IMR-90 (cell line): ENCODE data around the gene PTRH2. TPM values are rescaled to one million over a fixed set of nuclear protein-coding genes. Genes with fewer than 3 reads are reported as not detected.

ENCODE experiments used
- ATAC-seq: fragments of 200-7000 bp; cut with Tn5 transposase; 2 replicates; pipeline ENCODE4 v1.9.1; 2020; ENCODE audit warnings: low read depth, mild to moderate bottlenecking, moderate library complexity
- BruUV-seq: library from RNA; stranded (reverse); fragments of 400-500 nt; replicated peaks from 2 replicates; lab custom pipeline; 2021; lab: Mats Ljungman, UMichigan
- CTCF ChIA-PET: fragments of 300-600 bp; formaldehyde crosslinking; extraction: SDS; loops from one replicate; lab custom pipeline; 2021; ENCODE audit warnings: antibody characterized with exemption; lab: Yijun Ruan, JAX
- POLR2A ChIA-PET: fragments of 300-600 bp; sonication (Branson Sonifier 250); formaldehyde crosslinking; loops from one replicate; lab custom pipeline; 2022; ENCODE audit warnings: antibody characterized with exemption; ENCODE audit not compliant: unreplicated experiment; lab: Charles Lee
- DNase-seq: peaks from one replicate; pipeline ENCODE4 v3.0.0; 2013
- H2AFZ ChIP-seq: replicated peaks from 2 replicates; pipeline ENCODE3; 2013; ENCODE audit warnings: low read length, mild to moderate bottlenecking; ENCODE audit not compliant: poor library complexity
- H2AK5ac ChIP-seq: 2 replicates; pipeline ENCODE4 v1.6.1; 2013; ENCODE audit warnings: low read depth, low read length, inconsistent platforms
- H2AK9ac ChIP-seq: replicated peaks from 2 replicates; pipeline ENCODE3; 2013; ENCODE audit warnings: mild to moderate bottlenecking, low read depth, low read length, moderate library complexity; ENCODE audit not compliant: poor library complexity
- H2BK120ac ChIP-seq: 2 replicates; pipeline ENCODE4 v1.6.1; 2013; ENCODE audit warnings: low read depth, low read length, inconsistent platforms
- H2BK15ac ChIP-seq: 3 replicates; pipeline ENCODE4 v1.6.1; 2013; ENCODE audit warnings: low read depth, low read length, inconsistent platforms
- H2BK20ac ChIP-seq: 2 replicates; pipeline ENCODE4 v1.6.1; 2013; ENCODE audit warnings: low read depth, mild to moderate bottlenecking, inconsistent platforms, low read length, moderate library complexity
- H2BK5ac ChIP-seq: 2 replicates; pipeline ENCODE4 v1.6.1; 2013; ENCODE audit warnings: mild to moderate bottlenecking, low read depth, low read length, inconsistent platforms; ENCODE audit not compliant: poor library complexity, severe bottlenecking
- H3K14ac ChIP-seq: replicated peaks from 2 replicates; pipeline ENCODE4 v1.6.1; 2013; ENCODE audit warnings: low read depth, low read length, inconsistent platforms
- H3K18ac ChIP-seq: 2 replicates; pipeline ENCODE4 v1.6.1; 2013; ENCODE audit warnings: low read depth, low read length, control low read depth
- H3K23ac ChIP-seq: 2 replicates; pipeline ENCODE4 v1.6.1; 2013; ENCODE audit warnings: low read depth, low read length, inconsistent platforms
- H3K27ac ChIP-seq: 2 replicates; pipeline ENCODE4 v1.5.1; 2013; ENCODE audit warnings: mild to moderate bottlenecking, control low read depth, low read length; ENCODE audit not compliant: insufficient read depth
- H3K27me3 ChIP-seq: 2 replicates; pipeline ENCODE4 v1.6.1; 2013; ENCODE audit warnings: low read length; ENCODE audit not compliant: control insufficient read depth, insufficient read depth
- H3K36me3 ChIP-seq: 2 replicates; pipeline ENCODE4 v1.6.1; 2013; ENCODE audit warnings: low read length, mixed read lengths; ENCODE audit not compliant: control insufficient read depth, insufficient read depth
- H3K4ac ChIP-seq: 2 replicates; pipeline ENCODE4 v1.6.1; 2013; ENCODE audit warnings: low read depth, low read length, inconsistent platforms
- H3K4me1 ChIP-seq: 2 replicates; pipeline ENCODE4 v1.6.1; 2013; ENCODE audit warnings: low read length, mixed read lengths; ENCODE audit not compliant: control insufficient read depth, insufficient read depth
- H3K4me2 ChIP-seq: 2 replicates; pipeline ENCODE4 v1.6.1; 2013; ENCODE audit warnings: low read depth, mild to moderate bottlenecking, control low read depth, low read length, moderate library complexity
- H3K4me3 ChIP-seq: 2 replicates; pipeline ENCODE4 v1.5.1; 2013; ENCODE audit warnings: low read depth, mild to moderate bottlenecking, control low read depth, low read length, moderate library complexity; ENCODE audit not compliant: insufficient read depth
- H3K56ac ChIP-seq: 2 replicates; pipeline ENCODE4 v1.6.1; 2013; ENCODE audit warnings: low read length, inconsistent platforms; ENCODE audit not compliant: insufficient read depth; ENCODE audit errors: extremely low read depth
- H3K79me1 ChIP-seq, 2 experiments: 2 replicates each; pipeline ENCODE4 v1.6.1; 2013; ENCODE audit warnings: low read length in 2 of 2, inconsistent platforms in 1 of 2, low read depth in 1 of 2
- H3K9ac ChIP-seq: 2 replicates; pipeline ENCODE4 v1.6.1; 2013; ENCODE audit warnings: low read depth, low read length, control low read depth
- H3K9me1 ChIP-seq: 2 replicates; pipeline ENCODE4 v1.6.1; 2013; ENCODE audit warnings: low read length, inconsistent platforms; ENCODE audit not compliant: insufficient read depth
- H3K9me3 ChIP-seq: 2 replicates; pipeline ENCODE4 v1.6.1; 2013; ENCODE audit warnings: low read length; ENCODE audit not compliant: control insufficient read depth, insufficient read depth
- H4K20me1 ChIP-seq: 2 replicates; pipeline ENCODE4 v1.6.1; 2013; ENCODE audit warnings: low read length, inconsistent platforms; ENCODE audit not compliant: insufficient read depth
- H4K5ac ChIP-seq: 2 replicates; pipeline ENCODE4 v1.6.1; 2013; ENCODE audit warnings: mild to moderate bottlenecking, low read depth, low read length, control low read depth
- H4K8ac ChIP-seq, 2 experiments: 2 replicates each; pipeline ENCODE4 v1.6.1; 2013; ENCODE audit warnings: low read depth in 2 of 2, low read length in 2 of 2, control low read depth in 1 of 2, inconsistent platforms in 1 of 2
- H4K91ac ChIP-seq: 2 replicates; pipeline ENCODE4 v1.6.1; 2013; ENCODE audit warnings: low read depth, low read length, inconsistent platforms; ENCODE audit not compliant: insufficient read depth
- CEBPB ChIP-seq: IDR thresholded peaks from 2 replicates; pipeline ENCODE4 v1.6.1; 2012; ENCODE audit warnings: low read depth, low read length, improper control_type of control experiment
- FOS ChIP-seq: fragments of 150-350 bp; IDR thresholded peaks from 2 replicates; pipeline ENCODE4 v1.6.1; 2016; ENCODE audit warnings: low read depth, low read length
- MAZ ChIP-seq: IDR thresholded peaks from 2 replicates; pipeline ENCODE4 v1.6.1; 2012; ENCODE audit warnings: low read depth, mild to moderate bottlenecking, low read length, improper control_type of control experiment, moderate library complexity, borderline replicate concordance
- RAD21 ChIP-seq: IDR thresholded peaks from 2 replicates; pipeline ENCODE4 v1.6.1; 2012; ENCODE audit warnings: low read length, improper control_type of control experiment
- SMC3 ChIP-seq: fragments of 150-350 bp; IDR thresholded peaks from 2 replicates; pipeline ENCODE4 v1.6.1; 2016; ENCODE audit warnings: low read depth, mild to moderate bottlenecking, antibody characterized with exemption, low read length, moderate library complexity
- USF2 ChIP-seq: fragments of 150-350 bp; IDR thresholded peaks from 2 replicates; pipeline ENCODE4 v1.6.1; 2017; ENCODE audit warnings: mild to moderate bottlenecking, antibody characterized with exemption, low read length, low read depth
- WGBS, 2 experiments: methylation state at CpG; one replicate each; pipeline versions ENCODE4 v1.1.5 to v1.1.7; 2013; ENCODE audit warnings: missing lambda C conversion rate in 2 of 2; ENCODE audit not compliant: insufficient read length in 1 of 2; ENCODE audit errors: extremely low coverage in 2 of 2; 5-methylcytosine and 5-hydroxymethylcytosine counted together
- dilution Hi-C: fragments of 300-500 bp; cut with HindIII; formaldehyde crosslinking; loops from one replicate; pipeline ENCODE4 v1.14.3; 2018; ENCODE audit warnings: low sequenced_read_pairs; ENCODE audit not compliant: unreplicated experiment
- in situ Hi-C: fragments of 300-500 bp; cut with MboI; formaldehyde crosslinking; loops from 3 replicates; pipeline ENCODE4 v1.14.3; 2019; ENCODE audit warnings: low sequenced_read_pairs, inconsistent platforms, mixed read lengths
- intact Hi-C: fragments of 100-400 bp; cut with micrococcal nuclease; formaldehyde crosslinking; loops from 2 replicates; pipeline ENCODE4 v1.10.0; 2022
- polyA plus RNA-seq, 3 experiments: library from polyadenylated mRNA; depleted of rRNA; stranded (reverse); fragments of >200 nt; gene quantifications; 2 replicates each; pipeline ENCODE4 v1.2.3, GENCODE V29; 2012; ENCODE audit warnings: low replicate concordance in 1 of 3
- total RNA-seq: library from RNA; depleted of rRNA; stranded (reverse); fragments of >200 nt; gene quantifications from 2 replicates; pipeline ENCODE4 v1.2.3, GENCODE V29; 2012

PTRH2 gene
- total and polyA plus RNA-seq, 2 of the 4 experiments (the other 2 are of a cell fraction) = 24.9 to 49.7 TPM

GRCh38 chr17:59671386-59671785 lies 35.8 kb downstream of the PTRH2 start:
- POLR2A ChIA-PET = interaction anchor here (0.7 kb wide), 1 partner anchor 166 kb away, joined by 3 read pairs; no protein-coding TSS in a partner anchor
- peak overlapping the region; percentile 95; the same call in 1 of the 3 replicates for H2BK15ac ChIP-seq
- no peak overlapping the region; the same call in 1 of the 2 replicates for H3K4me2 ChIP-seq
- H2BK5ac ChIP-seq = peak overlapping the region; percentile 97
- H3K27me3 ChIP-seq = no peaks in the 10 kb centered on the region
- H2AFZ ChIP-seq = no peak overlapping the region
- peak overlapping the region; percentile 39; the same call in 1 of the 2 replicates for H2BK20ac ChIP-seq
- peak overlapping the region; percentile 91 for H2AK5ac ChIP-seq
- H3K27ac ChIP-seq = no peak overlapping the region; the same call in 1 of the 2 replicates
- H3K14ac ChIP-seq = peak overlapping the region; percentile 75
- H2BK120ac ChIP-seq = peak overlapping the region; percentile 25; the same call in 1 of the 2 replicates
- H3K56ac ChIP-seq = no peak overlapping the region
- TF ChIP-seq RAD21 (no peak), USF2 (no peak), CEBPB (no peak), MAZ (no peak), SMC3 (no peak), FOS (no peak)
- H3K4ac ChIP-seq = peak overlapping the region; percentile 84; the same call in 1 of the 2 replicates
- dilution Hi-C loops (no loop called here), intact Hi-C loops (no loop called here), in situ Hi-C loops (no loop called here)
- CTCF ChIA-PET = no interaction called here
- no peak overlapping the region for H3K9ac ChIP-seq
- BruUV-seq = no TSS peak
- H3K36me3 ChIP-seq = peaks cover 33% of the 10 kb centered on the region
- H3K18ac ChIP-seq = peak overlapping the region; percentile 27; the same call in 1 of the 2 replicates
- no CpG with 5 or more reads among the region's 1 CpG for WGBS, 2 experiments
- H3K79me1 ChIP-seq = peaks cover 26 to 42% of the 10 kb centered on the region in 2 experiments
- peaks cover 13% of the 10 kb centered on the region for H3K4me1 ChIP-seq
- H3K9me1 ChIP-seq = peaks cover 3% of the 10 kb centered on the region; the same call in 1 of the 2 replicates
- peak overlapping the region; percentile 46 for H3K23ac ChIP-seq
- no peak overlapping the region for H2AK9ac ChIP-seq
- DNase-seq (peak; percentile 20), ATAC-seq (no peak)
- H3K9me3 ChIP-seq = no peaks in the 10 kb centered on the region
- H3K4me3 ChIP-seq = no peak overlapping the region
- 0 out of 2 replicates have a peak overlapping the region, but pooled peaks have one; percentile 33 for H4K91ac ChIP-seq
- peak overlapping the region in 1 of 2 experiments; percentile 67; a peak in 2 of 4 replicates for H4K8ac ChIP-seq
- peaks cover 7% of the 10 kb centered on the region; the same call in 1 of the 2 replicates for H4K20me1 ChIP-seq
- H4K5ac ChIP-seq = peak overlapping the region; percentile 61; the same call in 1 of the 2 replicates
